ENCODE results near the gene CACNA2D3.

DNA sequence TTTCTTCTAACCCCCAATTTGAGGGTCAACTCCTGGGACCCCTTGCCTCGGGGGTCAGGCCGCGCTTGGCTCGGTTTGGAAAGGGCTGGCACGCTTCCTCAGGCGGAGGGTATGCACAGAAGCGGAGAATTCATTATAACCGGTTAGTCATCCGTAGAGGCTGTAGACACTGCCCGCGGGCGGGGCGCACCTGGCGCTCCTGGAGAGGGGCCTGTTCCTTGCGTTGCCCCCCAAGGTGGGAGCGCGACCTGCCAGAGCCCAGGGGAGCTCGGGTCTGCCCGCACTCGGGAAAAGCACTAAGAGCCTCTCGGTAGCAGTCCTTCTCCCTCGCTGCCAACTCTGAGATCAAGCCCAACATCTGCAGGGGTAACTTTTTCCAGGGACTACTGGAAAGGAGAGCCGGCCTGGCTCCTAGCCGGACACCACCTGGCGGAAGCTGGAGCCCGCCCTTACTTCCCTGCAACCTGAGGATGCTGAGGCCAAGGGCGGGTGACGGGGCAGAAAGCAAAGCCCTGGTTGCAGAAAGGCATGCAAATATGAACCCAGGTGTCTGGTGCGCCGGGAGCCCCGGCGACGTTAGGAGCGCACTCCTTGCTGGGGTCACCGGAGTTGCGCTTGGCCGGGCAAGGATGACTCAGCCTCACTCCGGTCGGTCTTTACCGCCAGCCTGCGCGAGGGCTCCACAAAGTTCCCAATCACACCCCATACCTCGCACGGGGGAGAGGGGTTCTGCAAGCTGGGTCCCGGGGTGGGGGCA is 1.5 kb upstream of the CACNA2D3 start:
- TF ChIP-seq, protein P1, sequence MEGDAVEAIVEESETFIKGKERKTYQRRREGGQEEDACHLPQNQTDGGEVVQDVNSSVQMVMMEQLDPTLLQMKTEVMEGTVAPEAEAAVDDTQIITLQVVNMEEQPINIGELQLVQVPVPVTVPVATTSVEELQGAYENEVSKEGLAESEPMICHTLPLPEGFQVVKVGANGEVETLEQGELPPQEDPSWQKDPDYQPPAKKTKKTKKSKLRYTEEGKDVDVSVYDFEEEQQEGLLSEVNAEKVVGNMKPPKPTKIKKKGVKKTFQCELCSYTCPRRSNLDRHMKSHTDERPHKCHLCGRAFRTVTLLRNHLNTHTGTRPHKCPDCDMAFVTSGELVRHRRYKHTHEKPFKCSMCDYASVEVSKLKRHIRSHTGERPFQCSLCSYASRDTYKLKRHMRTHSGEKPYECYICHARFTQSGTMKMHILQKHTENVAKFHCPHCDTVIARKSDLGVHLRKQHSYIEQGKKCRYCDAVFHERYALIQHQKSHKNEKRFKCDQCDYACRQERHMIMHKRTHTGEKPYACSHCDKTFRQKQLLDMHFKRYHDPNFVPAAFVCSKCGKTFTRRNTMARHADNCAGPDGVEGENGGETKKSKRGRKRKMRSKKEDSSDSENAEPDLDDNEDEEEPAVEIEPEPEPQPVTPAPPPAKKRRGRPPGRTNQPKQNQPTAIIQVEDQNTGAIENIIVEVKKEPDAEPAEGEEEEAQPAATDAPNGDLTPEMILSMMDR (conservative IDR thresholded peaks at IDR 0.05) = no peak
- TF ChIP-seq EZH2 (IDR thresholded peaks at IDR 0.05; ENCODE audit: low read depth) = no peak

Measured in PC-9 (cell line).